Ishikawa (cell line): ENCODE results near the gene GABRB3.

Experiments
- CEBPB ChIP-seq: IDR thresholded peaks from 2 replicates; pipeline ENCODE4 v1.6.1; 2012
- CREB1 ChIP-seq: IDR thresholded peaks from 2 replicates; pipeline ENCODE4 v1.6.1; 2012; ENCODE audit warnings: low read depth
- EGR1 ChIP-seq: IDR thresholded peaks from 2 replicates; pipeline ENCODE4 v1.6.1; 2012
- EP300 ChIP-seq: IDR thresholded peaks from 2 replicates; pipeline ENCODE4 v1.6.1; 2012; ENCODE audit warnings: borderline replicate concordance
- FOXM1 ChIP-seq: IDR thresholded peaks from 2 replicates; pipeline ENCODE4 v1.6.1; 2012; ENCODE audit warnings: low read depth, borderline replicate concordance
- MAX ChIP-seq: IDR thresholded peaks from 2 replicates; pipeline ENCODE4 v1.6.1; 2012
- NFIC ChIP-seq: IDR thresholded peaks from 2 replicates; pipeline ENCODE4 v1.6.1; 2012
- RAD21 ChIP-seq: IDR thresholded peaks from 2 replicates; pipeline ENCODE4 v1.6.1; 2012; ENCODE audit warnings: low read depth
- REST ChIP-seq: IDR thresholded peaks from 2 replicates; pipeline ENCODE4 v1.6.1; 2012; ENCODE audit warnings: low read depth, mild to moderate bottlenecking
- TAF1 ChIP-seq: IDR thresholded peaks from 2 replicates; pipeline ENCODE4 v1.6.1; 2012; ENCODE audit warnings: low read depth, mild to moderate bottlenecking
- TCF12 ChIP-seq: IDR thresholded peaks from 2 replicates; pipeline ENCODE4 v1.6.1; 2012; ENCODE audit warnings: low read depth
- TEAD4 ChIP-seq: IDR thresholded peaks from 2 replicates; pipeline ENCODE4 v1.6.1; 2012
- USF1 ChIP-seq: IDR thresholded peaks from 2 replicates; pipeline ENCODE4 v1.6.1; 2012
- YY1 ChIP-seq: IDR thresholded peaks from 2 replicates; pipeline ENCODE4 v1.6.1; 2012; ENCODE audit warnings: low read depth
- ZBTB7A ChIP-seq: IDR thresholded peaks from 2 replicates; pipeline ENCODE4 v1.6.1; 2012; ENCODE audit warnings: low read depth

GABRB3 gene

GRCh38 chr15:26661107-26661506 is 111.8 kb downstream of the GABRB3 start:
- TF ChIP-seq FOXM1 (no peak), REST (no peak), NFIC (no peak), EP300 (no peak), CEBPB (no peak), TAF1 (no peak), USF1 (no peak), TEAD4 (no peak), ZBTB7A (no peak), YY1 (no peak)

- TF ChIP-seq EP300, result no peak
- TF ChIP-seq NFIC, result no peak
- no peak for TF ChIP-seq RAD21
- TF ChIP-seq CREB1, result no peak
- TF ChIP-seq CEBPB, result no peak
- no peak for TF ChIP-seq ZBTB7A
- no peak for TF ChIP-seq TAF1
- TF ChIP-seq MAX, result no peak
- TF ChIP-seq TEAD4, result no peak
- TF ChIP-seq FOXM1, result no peak
- no peak for TF ChIP-seq TCF12
- TF ChIP-seq REST, result no peak
- no peak for TF ChIP-seq YY1
- no peak for TF ChIP-seq USF1
- no peak for TF ChIP-seq EGR1
Measured at GRCh38 chr15:26660241-26660640, 112.6 kb downstream of the GABRB3 start.

- TF ChIP-seq YY1, result no peak
- TF ChIP-seq EGR1, result no peak
- TF ChIP-seq TCF12, result no peak
- TF ChIP-seq ZBTB7A, result no peak
- no peak for TF ChIP-seq USF1
- no peak for TF ChIP-seq NFIC
- no peak for TF ChIP-seq CEBPB
- TF ChIP-seq CREB1, result no peak
- TF ChIP-seq FOXM1, result no peak
- TF ChIP-seq REST, result no peak
- no peak for TF ChIP-seq TAF1
Measured at GRCh38 chr15:26658290-26658689, 114.6 kb downstream of the GABRB3 start.

- TF ChIP-seq NFIC (no peak), CREB1 (no peak), YY1 (no peak), TAF1 (no peak), MAX (no peak), RAD21 (no peak), TCF12 (no peak), TEAD4 (no peak), USF1 (no peak), ZBTB7A (no peak), REST (no peak), EGR1 (no peak), EP300 (no peak), CEBPB (no peak)
Measured at GRCh38 chr15:26656080-26656479, 116.8 kb downstream of the GABRB3 start.
